H1 (cell line): ENCODE measurements around the gene CLINT1. TPM values are rescaled to one million over a fixed set of nuclear protein-coding genes. Genes with fewer than 3 reads are reported as not detected.

Source experiments
- CTCF ChIA-PET: fragments of 300-600 bp; sonication (Branson Sonifier 250); formaldehyde crosslinking; loops from one replicate; lab custom pipeline; 2021; ENCODE audit not compliant: partially characterized antibody; lab: Charles Lee
- POLR2A ChIA-PET: fragments of 300-600 bp; sonication (Branson Sonifier 250); formaldehyde crosslinking; loops from one replicate; lab custom pipeline; 2021; ENCODE audit warnings: inconsistent platforms; ENCODE audit not compliant: partially characterized antibody; lab: Charles Lee
- DNase-seq, 2 experiments: peaks; one replicate each; pipeline versions ENCODE4 v3.0.0 to v3.0.0-alpha.2; 2010 to 2022; ENCODE audit warnings: low spot score in 2 of 2, low read depth in 1 of 2, mixed read lengths in 1 of 2
- FAIRE-seq: peaks from 2 replicates; lab custom pipeline; 2011; peaks lifted over from hg19 to GRCh38; lab: Jason Lieb, UNC
- H2AFZ ChIP-seq: 2 replicates; pipeline ENCODE4 v1.8.1; 2012; ENCODE audit warnings: low read length, inconsistent platforms
- H2AK5ac ChIP-seq: 2 replicates; pipeline ENCODE4 v1.6.1; 2013; ENCODE audit warnings: low read depth, low read length
- H2BK120ac ChIP-seq: replicated peaks from 2 replicates; pipeline ENCODE3; 2013; ENCODE audit warnings: low read depth, low read length, inconsistent platforms
- H2BK12ac ChIP-seq: 2 replicates; pipeline ENCODE4 v1.6.1; 2013; ENCODE audit warnings: low read depth, low read length
- H2BK15ac ChIP-seq: 2 replicates; pipeline ENCODE4 v1.6.1; 2013; ENCODE audit warnings: low read length
- H2BK20ac ChIP-seq: 2 replicates; pipeline ENCODE4 v1.6.1; 2013; ENCODE audit warnings: low read length
- H2BK5ac ChIP-seq: 2 replicates; pipeline ENCODE4 v1.6.1; 2013; ENCODE audit warnings: low read depth, low read length
- H3K14ac ChIP-seq: 2 replicates; pipeline ENCODE4 v1.6.1; 2013; ENCODE audit warnings: inconsistent platforms; ENCODE audit not compliant: insufficient read length
- H3K18ac ChIP-seq: 2 replicates; pipeline ENCODE4 v1.6.1; 2013; ENCODE audit warnings: low read length; ENCODE audit errors: extremely low read depth
- H3K23ac ChIP-seq: 2 replicates; pipeline ENCODE4 v1.6.1; 2013; ENCODE audit warnings: inconsistent platforms; ENCODE audit not compliant: insufficient read length
- H3K23me2 ChIP-seq: 2 replicates; pipeline ENCODE4 v1.6.1; 2013; ENCODE audit warnings: low read depth, low read length
- H3K27ac ChIP-seq: 2 replicates; pipeline ENCODE4 v1.6.1; 2011; ENCODE audit warnings: low read depth, low read length, inconsistent platforms
- H3K27me3 ChIP-seq, 4 experiments: replicated peaks in 1 of 4; 1 replicate in 1 of 4; 2 replicates in 3 of 4; pipeline versions ENCODE4 v1.6.1 to v1.8.1; 2011 to 2013; ENCODE audit warnings: low read length in 3 of 4, mild to moderate bottlenecking in 3 of 4, inconsistent platforms in 2 of 4, mixed read lengths in 2 of 4, moderate library complexity in 1 of 4; ENCODE audit not compliant: control insufficient read depth in 3 of 4, insufficient read depth in 3 of 4; ENCODE audit errors: extremely low read depth in 1 of 4
- H3K36me3 ChIP-seq, 4 experiments: 2 replicates each; pipeline versions ENCODE4 v1.6.1 to v1.8.1; 2011 to 2013; ENCODE audit warnings: mild to moderate bottlenecking in 4 of 4, low read length in 3 of 4, moderate library complexity in 2 of 4, control low read depth in 1 of 4, inconsistent platforms in 1 of 4; ENCODE audit not compliant: insufficient read depth in 4 of 4, control insufficient read depth in 2 of 4
- H3K4ac ChIP-seq: replicated peaks from 2 replicates; pipeline ENCODE3; 2013; ENCODE audit warnings: low read length, low read depth, mixed read lengths, inconsistent platforms; ENCODE audit not compliant: insufficient read length
- H3K4me1 ChIP-seq, 4 experiments: replicated peaks in 1 of 4; 1 replicate in 1 of 4; 2 replicates in 3 of 4; pipeline versions ENCODE4 v1.6.1 to v1.8.1; 2011 to 2013; ENCODE audit warnings: low read length in 3 of 4, inconsistent platforms in 2 of 4, mixed read lengths in 1 of 4; ENCODE audit not compliant: insufficient read depth in 4 of 4, control insufficient read depth in 3 of 4
- H3K4me2 ChIP-seq, 2 experiments: 2 replicates each; pipeline versions ENCODE4 v1.6.1 to v1.8.1; 2011 to 2013; ENCODE audit warnings: low read depth in 2 of 2, low read length in 2 of 2, control low read depth in 1 of 2, inconsistent platforms in 1 of 2, mild to moderate bottlenecking in 1 of 2; ENCODE audit not compliant: insufficient read depth in 1 of 2
- H3K4me3 ChIP-seq, 4 experiments: fragments of 200-600, 300-600 bp in 1 of 4; sonication (generic), shearing (Covaris generic), sonication (Bioruptor Twin) in 1 of 4; 2 replicates each; pipeline versions ENCODE4 v1.5.1 to v1.8.1; 2011 to 2016; ENCODE audit warnings: low read length in 4 of 4, low read depth in 3 of 4, control low read depth in 2 of 4, inconsistent platforms in 2 of 4, mild to moderate bottlenecking in 2 of 4, mixed read lengths in 1 of 4, moderate library complexity in 1 of 4; ENCODE audit not compliant: insufficient read depth in 2 of 4; ENCODE audit errors: extremely low read depth in 1 of 4
- H3K56ac ChIP-seq: replicated peaks from 2 replicates; pipeline ENCODE3; 2013; ENCODE audit warnings: low read depth, mild to moderate bottlenecking, mixed read lengths, low read length, inconsistent platforms; ENCODE audit not compliant: insufficient read length
- H3K79me1 ChIP-seq: 2 replicates; pipeline ENCODE4 v1.6.1; 2013; ENCODE audit warnings: low read depth, low read length, control low read depth
- H3K79me2 ChIP-seq, 2 experiments: 2 replicates each; pipeline versions ENCODE4 v1.6.1 to v1.8.1; 2012 to 2013; ENCODE audit warnings: low read length in 2 of 2, mild to moderate bottlenecking in 2 of 2, inconsistent platforms in 1 of 2; ENCODE audit not compliant: insufficient read depth in 2 of 2, control insufficient read depth in 1 of 2
- H3K9ac ChIP-seq, 4 experiments: replicated peaks in 1 of 4; 1 replicate in 1 of 4; 2 replicates in 3 of 4; pipeline versions ENCODE4 v1.6.1 to v1.8.1; 2011 to 2013; ENCODE audit warnings: low read depth in 3 of 4, low read length in 3 of 4, control low read depth in 2 of 4, mild to moderate bottlenecking in 2 of 4, moderate library complexity in 2 of 4, inconsistent platforms in 1 of 4; ENCODE audit errors: extremely low read depth in 1 of 4
- H3K9me3 ChIP-seq, 2 experiments: 2 replicates each; pipeline versions ENCODE4 v1.6.1 to v1.8.1; 2012 to 2013; ENCODE audit warnings: mild to moderate bottlenecking in 2 of 2, moderate library complexity in 2 of 2, control low read depth in 1 of 2, inconsistent platforms in 1 of 2, low read depth in 1 of 2, low read length in 1 of 2, mixed read lengths in 1 of 2; ENCODE audit not compliant: insufficient read depth in 2 of 2
- H4K20me1 ChIP-seq, 2 experiments: replicated peaks in 1 of 2; 2 replicates each; pipeline versions ENCODE3 to v1.8.1; 2011 to 2013; ENCODE audit warnings: inconsistent platforms in 2 of 2, low read length in 2 of 2, mild to moderate bottlenecking in 1 of 2; ENCODE audit not compliant: insufficient read depth in 2 of 2, control insufficient read depth in 1 of 2
- H4K5ac ChIP-seq: 2 replicates; pipeline ENCODE4 v1.6.1; 2013; ENCODE audit warnings: low read length, low read depth, mixed read lengths, inconsistent platforms; ENCODE audit not compliant: insufficient read length
- H4K8ac ChIP-seq: 2 replicates; pipeline ENCODE4 v1.8.0; 2013; ENCODE audit warnings: mild to moderate bottlenecking, moderate library complexity, low read length, inconsistent platforms; ENCODE audit not compliant: insufficient read depth; ENCODE audit errors: extremely low read depth
- H4K91ac ChIP-seq: replicated peaks from 2 replicates; pipeline ENCODE3; 2013; ENCODE audit warnings: low read length, mixed read lengths, inconsistent platforms; ENCODE audit not compliant: insufficient read length
- ATF2 ChIP-seq: IDR thresholded peaks from 2 replicates; pipeline ENCODE4 v1.6.1; 2012; ENCODE audit warnings: low read length, inconsistent platforms
- BACH1 ChIP-seq: IDR thresholded peaks from 2 replicates; pipeline ENCODE4 v1.6.1; 2012; ENCODE audit warnings: low read length, improper control_type of control experiment
- BCL11A ChIP-seq, 2 experiments: IDR thresholded peaks; one replicate each; pipeline ENCODE4 v1.6.1; 2011; ENCODE audit warnings: low read depth in 2 of 2, low read length in 2 of 2, mild to moderate bottlenecking in 2 of 2
- CBX8 ChIP-seq: fragments of 300-800, 300-1000 bp; sonication (generic); IDR thresholded peaks from 2 replicates; pipeline ENCODE4 v1.7.1; 2016; ENCODE audit warnings: low read depth, low read length, borderline replicate concordance
- CHD2 ChIP-seq: IDR thresholded peaks from 2 replicates; pipeline ENCODE4 v1.6.1; 2012; ENCODE audit warnings: low read length, improper control_type of control experiment
- HDAC2 ChIP-seq, 2 experiments: fragments of 300-600 bp in 1 of 2; sonication (generic) in 1 of 2; IDR thresholded peaks; 2 replicates each; pipeline ENCODE4 v1.6.1; 2011 to 2012; ENCODE audit warnings: low read depth in 2 of 2, low read length in 2 of 2, mild to moderate bottlenecking in 2 of 2, moderate library complexity in 2 of 2, borderline replicate concordance in 1 of 2, inconsistent platforms in 1 of 2
- MAFK ChIP-seq: IDR thresholded peaks from 2 replicates; pipeline ENCODE4 v1.6.1; 2012; ENCODE audit warnings: low read depth, mild to moderate bottlenecking, improper control_type of control experiment, low read length
- POLR2AphosphoS5 ChIP-seq: IDR thresholded peaks from 2 replicates; pipeline ENCODE4 v1.6.1; 2011; ENCODE audit warnings: low read depth, low read length
- POU5F1 ChIP-seq: IDR thresholded peaks from 2 replicates; pipeline ENCODE4 v1.6.1; 2011; ENCODE audit warnings: low read depth, mild to moderate bottlenecking, low read length, moderate library complexity
- SIN3A ChIP-seq, 2 experiments: IDR thresholded peaks in 1 of 2; conservative IDR thresholded peaks in 1 of 2; 2 replicates each; pipeline ENCODE4 v1.6.1; 2011 to 2012; ENCODE audit warnings: low read length in 2 of 2, improper control_type of control experiment in 1 of 2, low read depth in 1 of 2, mild to moderate bottlenecking in 1 of 2
- SP2 ChIP-seq: IDR thresholded peaks from 2 replicates; pipeline ENCODE4 v1.6.1; 2012; ENCODE audit warnings: mild to moderate bottlenecking, low read length, inconsistent platforms
- TAF7 ChIP-seq: optimal IDR thresholded peaks from 2 replicates; pipeline ENCODE3; 2011; ENCODE audit warnings: low read depth, mild to moderate bottlenecking, inconsistent platforms, low read length, moderate library complexity, borderline replicate concordance
- YY1 ChIP-seq: IDR thresholded peaks from 2 replicates; pipeline ENCODE4 v1.6.1; 2011; ENCODE audit warnings: low read depth, mild to moderate bottlenecking, low read length
- WGBS, 2 experiments: shearing (Covaris generic) in 1 of 2; methylation state at CpG; one replicate each; pipeline versions ENCODE4 v1.1.6 to v1.1.7; 2013 to 2015; ENCODE audit warnings: low lambda C conversion rate in 2 of 2, mixed read lengths in 2 of 2, inconsistent platforms in 1 of 2, low coverage in 1 of 2, missing lambda C conversion rate in 1 of 2; ENCODE audit not compliant: insufficient replicate concordance in 2 of 2, insufficient coverage in 1 of 2, insufficient read length in 1 of 2; ENCODE audit errors: extremely low coverage in 1 of 2, missing lambda C conversion rate in 1 of 2; 5-methylcytosine and 5-hydroxymethylcytosine counted together
- polyA plus RNA-seq, 7 experiments: library from polyadenylated mRNA; depleted of rRNA in 3 of 7; stranded (reverse) in 5 of 7; unstranded in 2 of 7; fragments of >200 nt in 5 of 7; fragments of 200-250 nt in 2 of 7; gene quantifications; 1 replicate in 5 of 7; 2 replicates in 1 of 7; 4 replicates in 1 of 7; pipeline versions ENCODE4 v1.2.1 to v1.2.3, GENCODE V29; 2011 to 2013; ENCODE audit warnings: missing spikeins in 2 of 7, mixed read lengths in 2 of 7
- total RNA-seq: library from RNA; stranded (reverse); fragmentation: NEBNext Ultra II Directional; extraction: Animal tissue kit (Norgen Biotek cat#: 25700); gene quantifications from 2 replicates; pipeline ENCODE4 v1.2.1, GENCODE V29; 2021

Gene CLINT1
- total and polyA plus RNA-seq, 2 of the 8 experiments (the other 6 are each of a cell fraction or from before 2014, with no cell fraction given) = 85.9 to 140 TPM

GRCh38 chr5:157908459-157908858 lies 49.5 kb upstream of the CLINT1 start:
- Histone ChIP-seq H3K27me3 (no peaks in the 10 kb centered on the region), H3K56ac (no peak overlapping the region), H2BK15ac (no peak overlapping the region), H2BK12ac (no peak overlapping the region), H4K20me1 (no peaks in the 10 kb centered on the region), H3K18ac (no peak overlapping the region), H3K23ac (no peak overlapping the region), H3K4ac (no peak overlapping the region), H3K9ac (no peak overlapping the region), H3K23me2 (no peaks in the 10 kb centered on the region), H3K4me2 (no peak overlapping the region), H3K14ac (no peak overlapping the region), H3K4me1 (peaks cover 0 to 7% (median 4%) of the 10 kb centered on the region in 4 experiments; a peak in 5 of 7 replicates), H3K79me1 (no peaks in the 10 kb centered on the region), H3K9me3 (no peaks in the 10 kb centered on the region), H3K79me2 (no peaks in the 10 kb centered on the region), H2BK20ac (no peak overlapping the region), H2BK120ac (no peak overlapping the region), H2BK5ac (no peak overlapping the region; the same call in 1 of the 2 replicates), H2AK5ac (no peak overlapping the region), H3K4me3 (no peak overlapping the region), H3K36me3 (no peaks in the 10 kb centered on the region), H4K91ac (no peak overlapping the region), H4K8ac (no peak overlapping the region), H3K27ac (no peak overlapping the region), H4K5ac (no peak overlapping the region), H2AFZ (no peak overlapping the region)
- DNase-seq (no peak), FAIRE-seq (peak; percentile 58)
- ChIA-PET POLR2A (no interaction called here), CTCF (interaction anchor here (1.0 to 2.4 kb wide), 5 partner anchors 10 to 85 kb away, joined by 3 to 9 read pairs (median 3); no protein-coding TSS in a partner anchor)
- WGBS, 2 experiments = 68% methylated on average over 1 of the region's 1 CpG; no CpG with 5 or more reads in 1 of the 2 experiments
- TF ChIP-seq SIN3A (conservative IDR thresholded peaks at IDR 0.05 in 1 of 2, IDR thresholded peaks at IDR 0.05 in 1 of 2; ENCODE audit: low read depth in 1 of 2, low read length in 2 of 2) (no peak), CHD2 (no peak), TAF7 (no peak), POLR2AphosphoS5 (no peak), BACH1 (no peak), BCL11A (IDR thresholded peaks at IDR 0.05; ENCODE audit: low read depth in 2 of 2, low read length in 2 of 2) (no peak), POU5F1 (no peak), HDAC2 (IDR thresholded peaks at IDR 0.05; ENCODE audit: borderline replicate concordance in 1 of 2, low read depth in 2 of 2, low read length in 2 of 2) (no peak), SP2 (no peak), CBX8 (no peak), YY1 (no peak), ATF2 (no peak), MAFK (no peak)
